ENCODE data around the gene CPED1.

DNA sequence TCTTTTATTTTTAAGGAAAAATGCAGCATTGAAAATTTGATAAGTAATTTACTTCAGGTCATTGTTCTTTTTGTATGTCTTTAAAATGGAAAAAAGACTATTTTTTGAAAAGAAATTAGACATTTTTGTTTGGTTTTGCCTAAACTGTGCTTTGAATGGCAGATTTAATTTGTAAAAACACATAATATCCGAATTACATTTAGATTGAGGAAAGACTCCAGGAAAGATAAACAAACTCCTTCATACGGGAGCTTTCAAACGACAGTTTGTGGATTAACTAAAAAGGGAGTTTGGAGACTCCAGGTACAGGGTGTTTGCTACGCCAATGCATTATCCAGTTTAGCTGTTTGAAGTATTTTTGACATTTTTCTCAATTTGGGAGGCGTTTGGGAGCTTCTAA is 36.1 kb downstream of the CPED1 start:
- TF ChIP-seq POLR2AphosphoS5 (IDR thresholded peaks at IDR 0.05) (no peak), CTCF (IDR thresholded peaks at IDR 0.05) (no peak)

Measured in upper lobe of left lung (tissue), 4 donors.